GM08714 (cell line): Measurements from ENCODE around the gene VEGFC.
A peak's percentile ranks its signal among the peaks of the same experiment; 100 is the strongest.

Source experiments
- H3K4me3 ChIP-seq: fragments of 200-500 bp; sonication (Bioruptor generic); 2 replicates; pipeline ENCODE4 v1.5.1; 2014; ENCODE audit warnings: mild to moderate bottlenecking, low read length, inconsistent platforms
- ZNF274 ChIP-seq: IDR thresholded peaks from 2 replicates; pipeline ENCODE4 v1.6.1; 2012; ENCODE audit warnings: mild to moderate bottlenecking, low read depth, low read length

Gene VEGFC

DNA sequence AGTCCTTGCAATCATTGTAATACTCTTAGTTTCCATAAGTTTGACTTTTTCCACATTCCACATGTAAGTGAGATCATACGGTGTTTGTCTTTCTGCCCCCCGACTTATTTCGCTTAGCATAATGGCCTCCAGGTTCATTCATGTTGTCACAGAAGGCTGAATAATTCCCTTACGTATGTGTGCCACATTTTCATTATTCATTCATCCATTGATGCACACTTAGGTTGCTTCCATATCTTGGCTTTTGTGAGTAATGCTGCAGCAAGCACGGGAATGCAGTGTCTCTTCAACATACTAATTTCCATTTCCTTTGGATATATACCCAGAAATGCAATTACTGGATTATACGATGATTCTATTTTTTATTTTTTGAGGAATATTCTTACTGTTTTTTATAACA, 22.0 kb upstream of the VEGFC start:
- TF ChIP-seq ZNF274 = no peak
- H3K4me3 ChIP-seq = no peak overlapping the region

DNA sequence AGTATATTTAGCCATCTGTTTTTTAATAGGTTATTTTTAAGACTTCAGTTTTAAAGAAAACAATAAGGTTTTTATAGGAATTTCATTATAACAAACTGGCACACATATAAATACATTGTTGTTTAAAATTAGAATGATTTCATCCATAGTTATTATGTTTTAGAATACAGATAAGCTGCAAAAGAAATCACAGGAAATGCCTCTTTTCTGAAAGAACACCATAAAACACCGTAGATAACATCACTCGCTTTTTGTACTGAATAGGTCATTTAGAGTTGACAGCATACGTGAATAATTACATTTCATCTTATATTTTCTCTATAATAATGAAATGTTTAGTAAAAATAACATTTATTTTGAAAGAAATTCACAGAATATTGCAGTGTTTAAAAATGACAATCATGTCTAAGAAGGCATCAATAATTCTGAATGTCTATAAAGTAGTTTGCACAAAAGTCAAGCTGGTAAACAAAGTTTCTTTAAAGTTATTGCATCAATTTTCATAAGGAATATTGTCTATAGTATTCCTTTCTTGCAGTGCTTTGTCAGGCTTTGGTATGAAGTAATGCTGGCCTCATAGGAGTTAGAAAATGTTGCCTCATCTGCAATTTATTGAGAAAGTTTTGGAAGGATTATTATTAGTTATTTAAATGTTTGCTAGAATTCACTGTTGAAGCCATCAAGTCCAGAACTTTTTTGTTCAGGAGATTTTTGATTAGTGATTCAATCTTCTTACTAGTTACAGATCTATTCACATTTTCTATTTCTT, 17.9 kb upstream of the VEGFC start:
- H3K4me3 ChIP-seq = no peak overlapping the region
- no peak for TF ChIP-seq ZNF274

DNA sequence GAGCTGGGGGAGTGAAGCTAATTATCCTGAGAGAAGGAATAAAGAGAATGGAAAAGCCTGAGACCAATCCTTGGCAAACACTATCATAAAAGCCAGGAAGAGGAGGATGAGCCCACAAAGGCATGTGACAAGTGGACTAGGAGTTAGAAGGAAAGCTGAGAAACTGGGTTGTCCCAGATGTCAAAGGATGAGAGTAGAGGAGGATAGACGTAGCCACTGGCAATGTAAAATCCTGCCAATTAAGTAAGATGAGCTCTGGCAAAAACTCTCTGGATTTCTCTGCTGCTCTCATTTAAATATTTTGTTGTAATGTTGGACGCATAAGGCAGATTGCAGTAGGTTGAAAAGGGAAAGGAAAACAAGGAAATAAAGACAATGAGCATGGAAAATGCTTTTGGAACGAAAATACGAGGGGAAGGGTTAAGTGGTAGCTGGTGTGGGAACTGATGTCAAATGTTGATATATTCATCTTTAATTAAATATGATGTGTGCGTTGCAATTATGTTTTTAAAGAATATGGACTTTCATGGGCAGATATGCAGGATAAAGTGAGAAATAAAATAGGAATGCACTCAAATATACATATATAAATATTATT, 14.2 kb upstream of the VEGFC start:
- TF ChIP-seq ZNF274 = no peak
- H3K4me3 ChIP-seq = no peak overlapping the region

DNA sequence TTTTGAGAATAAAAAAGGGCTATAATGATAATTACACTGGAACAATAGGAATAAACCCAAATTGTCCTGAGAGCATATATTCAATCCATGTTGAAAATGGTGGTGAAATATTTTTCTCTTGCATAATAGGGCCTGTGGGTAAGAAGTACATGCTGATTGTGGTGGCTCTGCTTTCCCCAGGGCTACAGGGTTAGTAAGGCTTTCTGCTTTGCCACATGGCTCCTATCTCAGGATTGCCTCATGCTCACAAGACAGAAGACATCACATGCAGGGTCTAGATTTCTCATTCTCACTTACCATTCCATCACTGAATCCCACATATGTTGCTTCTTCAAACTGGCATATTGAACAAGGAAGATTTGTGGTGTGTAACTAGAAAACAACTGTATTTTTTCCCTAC, 12.4 kb upstream of the VEGFC start:
- TF ChIP-seq ZNF274 = no peak
- H3K4me3 ChIP-seq = no peak overlapping the region

DNA sequence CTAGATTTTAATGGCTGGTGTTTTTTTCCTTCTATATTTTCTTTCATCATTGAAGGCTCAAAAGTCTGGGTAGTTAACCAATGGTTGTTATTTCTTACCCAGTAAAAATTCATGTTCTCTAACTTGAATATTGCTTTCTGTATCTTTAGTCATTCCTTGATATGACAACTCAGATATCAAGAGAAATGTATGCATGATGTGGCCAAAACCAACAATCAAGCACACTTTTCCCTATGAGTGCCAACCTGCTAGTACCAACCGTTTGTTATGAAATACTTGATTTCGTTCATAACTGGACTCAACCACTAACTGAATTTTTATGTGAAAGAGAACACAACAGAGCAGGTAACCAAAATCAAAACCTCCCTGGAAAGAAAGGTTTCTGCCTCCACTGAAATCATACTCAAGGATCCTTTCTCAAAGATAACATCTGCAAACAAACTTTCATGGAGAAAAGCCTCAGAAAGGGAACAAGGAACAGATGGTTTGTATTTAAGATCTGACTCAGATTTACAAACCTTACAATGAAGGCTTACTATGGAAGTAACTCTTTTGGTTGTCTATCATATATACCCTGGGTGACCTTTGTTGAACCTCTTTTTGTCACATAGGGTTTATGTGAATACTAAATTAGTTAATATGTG, 8.3 kb upstream of the VEGFC start:
- no peak for TF ChIP-seq ZNF274
- no peak overlapping the region for H3K4me3 ChIP-seq

DNA sequence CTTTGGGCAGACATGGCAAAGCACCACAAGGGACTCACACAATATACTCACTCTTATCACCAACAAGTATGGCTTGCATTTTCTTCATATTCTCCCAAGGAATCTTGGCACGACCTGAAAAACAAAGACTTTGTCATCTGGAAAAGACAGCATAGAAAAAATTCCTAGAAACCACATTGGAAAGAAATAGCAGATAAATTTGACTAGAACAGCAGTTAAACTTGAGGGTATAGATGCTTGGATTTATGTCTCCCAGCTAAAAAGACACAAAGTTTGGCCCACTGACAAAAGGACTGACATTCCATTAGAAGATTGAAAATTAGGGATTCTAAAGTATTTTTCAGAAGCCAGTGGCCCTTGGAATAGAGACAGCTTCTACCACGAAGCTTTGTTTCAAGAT, 6.9 kb upstream of the VEGFC start:
- H3K4me3 ChIP-seq = no peak overlapping the region
- no peak for TF ChIP-seq ZNF274

DNA sequence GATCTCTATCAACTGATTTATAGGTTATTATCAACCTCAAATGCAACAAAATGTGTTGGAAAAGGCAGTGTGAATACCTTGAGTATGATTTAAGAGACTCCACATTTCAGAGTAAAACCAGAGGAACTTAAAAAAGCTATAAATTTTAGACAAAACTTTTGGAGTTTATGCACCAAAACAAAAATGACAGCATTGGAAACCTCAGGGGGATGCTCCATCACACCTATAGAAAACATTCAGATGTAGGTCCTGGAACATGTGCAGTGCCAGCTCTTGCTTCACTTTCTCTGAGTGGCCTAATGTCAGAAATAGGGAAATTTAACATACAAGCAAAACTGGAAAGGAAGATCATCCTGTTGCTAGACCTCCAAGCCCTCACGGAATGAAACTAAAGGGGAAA, 5.8 kb upstream of the VEGFC start:
- TF ChIP-seq ZNF274 = no peak
- no peak overlapping the region for H3K4me3 ChIP-seq

DNA sequence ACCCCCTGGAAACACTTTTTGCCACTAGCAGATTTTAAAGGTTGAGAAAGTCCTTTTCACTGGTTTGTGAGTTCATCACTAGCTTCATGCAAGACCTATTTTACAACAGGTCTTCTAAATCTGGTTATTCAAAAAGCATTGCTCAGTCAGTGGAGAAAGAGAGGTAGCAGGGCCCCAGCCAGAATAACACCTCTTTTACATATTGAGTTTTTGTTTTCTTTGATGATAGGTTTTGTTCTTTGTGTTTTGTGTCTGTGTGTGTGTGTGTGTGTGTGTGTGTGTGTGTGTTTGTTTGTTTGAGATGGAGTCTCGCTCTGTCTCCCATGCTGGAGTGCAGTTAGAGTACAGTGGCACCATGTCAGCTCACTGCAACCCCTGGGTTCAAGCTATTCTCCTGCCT, 2.7 kb upstream of the VEGFC start:
- H3K4me3 ChIP-seq = no peak overlapping the region
- TF ChIP-seq ZNF274 = no peak

DNA sequence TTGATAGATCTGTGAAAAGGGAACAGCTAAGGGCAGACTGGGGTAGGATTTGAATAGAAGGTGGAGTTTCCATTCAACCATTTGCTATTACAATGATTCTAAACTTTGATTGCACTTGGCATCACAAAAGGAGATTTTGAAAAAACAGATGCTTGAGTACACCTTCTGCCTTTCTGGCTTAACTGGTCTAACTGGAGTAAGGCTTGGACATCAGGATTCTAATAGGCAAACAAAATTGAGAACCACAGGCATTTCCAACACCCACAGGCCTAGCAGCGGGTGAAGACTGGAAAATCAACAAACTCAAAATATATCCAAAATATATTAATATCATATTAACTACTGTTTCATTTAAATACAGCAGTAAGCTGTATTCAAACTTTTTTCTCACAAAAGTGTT, 1.9 kb upstream of the VEGFC start:
- no peak for TF ChIP-seq ZNF274
- no peak overlapping the region for H3K4me3 ChIP-seq

DNA sequence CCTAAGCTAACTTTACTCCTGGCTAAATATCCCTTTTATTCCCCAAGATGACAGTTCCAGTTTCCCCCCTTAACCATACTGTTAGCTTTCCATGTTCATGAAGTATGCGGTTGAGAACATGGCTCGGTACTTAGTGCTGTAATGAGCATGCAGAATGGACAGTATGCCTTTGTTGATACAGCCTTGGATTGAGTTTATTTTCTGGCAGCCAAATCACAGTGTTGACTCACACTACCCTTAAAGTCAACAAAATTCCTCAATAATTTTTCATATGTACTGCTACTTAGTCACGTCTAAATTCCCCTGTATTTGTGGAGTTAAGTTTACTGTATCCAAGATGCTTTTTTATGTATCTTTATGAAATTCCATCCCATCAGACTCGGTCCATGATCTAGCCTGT, 1.4 kb upstream of the VEGFC start:
- TF ChIP-seq ZNF274 = no peak

DNA sequence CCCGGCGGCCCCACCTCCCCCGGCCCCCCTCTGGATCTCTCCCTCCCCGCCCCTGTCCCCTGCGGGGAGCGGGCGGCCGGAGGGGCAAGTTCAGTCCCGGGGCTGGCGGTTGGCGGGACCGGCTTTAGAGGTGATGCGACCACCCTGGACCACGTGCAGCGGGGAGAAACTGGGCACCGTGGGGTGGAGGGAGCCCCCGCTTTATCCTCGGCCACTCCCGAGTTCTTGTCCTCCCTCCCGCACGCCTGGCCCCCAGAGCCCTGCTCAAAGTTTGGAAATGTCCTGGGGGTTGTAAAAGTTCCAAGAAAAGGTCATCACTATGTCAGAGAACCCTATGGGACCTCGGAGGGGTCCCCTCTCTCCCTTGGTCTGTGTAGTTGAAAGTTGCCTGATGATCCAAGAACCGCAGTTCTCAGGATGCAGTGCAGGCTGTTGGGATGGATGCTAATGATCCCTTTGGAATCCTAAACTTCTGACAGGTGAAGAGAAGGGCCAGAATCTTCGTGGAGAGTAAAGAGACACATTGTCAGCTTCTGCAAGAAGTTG, 411 bp upstream of the VEGFC start:
- no peak for TF ChIP-seq ZNF274
- no peak overlapping the region for H3K4me3 ChIP-seq

More for the DNA sequence above, 1.4 kb upstream of the VEGFC start:
- no peak overlapping the region for H3K4me3 ChIP-seq

DNA sequence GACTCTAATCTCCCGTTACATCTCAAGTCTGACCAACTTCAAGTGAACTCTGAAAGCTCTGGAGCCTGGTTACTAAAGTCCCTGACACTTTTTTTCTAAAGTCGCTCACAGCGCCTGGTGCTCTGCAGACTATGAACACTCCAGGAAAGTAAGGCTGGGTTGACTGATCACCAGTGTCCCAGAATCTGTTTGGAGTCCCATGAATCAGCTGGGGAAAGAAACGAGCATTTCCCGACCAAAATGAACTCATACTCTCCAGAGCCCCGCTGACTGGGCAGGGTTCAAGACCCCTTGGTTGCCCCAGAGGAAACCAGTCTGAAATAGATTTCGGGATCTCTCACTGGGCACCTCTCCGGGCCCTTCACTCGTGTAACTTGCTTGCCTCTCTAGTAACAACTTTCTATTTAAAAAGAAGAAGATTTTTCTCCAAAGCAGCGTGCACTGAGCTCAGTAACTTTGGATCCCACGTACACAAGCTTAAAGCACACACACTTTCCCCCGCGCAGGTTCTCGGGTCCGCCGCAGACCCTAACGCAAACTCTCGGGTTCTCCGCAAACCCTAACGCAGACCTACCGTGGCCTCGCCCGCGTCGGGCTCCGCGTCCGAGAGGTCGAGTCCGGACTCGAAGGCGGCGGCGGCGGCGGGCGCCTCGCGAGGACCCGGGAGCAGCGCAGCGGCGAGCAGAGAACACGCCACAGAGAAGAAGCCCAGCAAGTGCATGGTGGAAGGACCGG, 964 bp downstream of the VEGFC start:
- TF ChIP-seq ZNF274 = no peak
- peak overlapping the region; percentile 42 for H3K4me3 ChIP-seq

DNA sequence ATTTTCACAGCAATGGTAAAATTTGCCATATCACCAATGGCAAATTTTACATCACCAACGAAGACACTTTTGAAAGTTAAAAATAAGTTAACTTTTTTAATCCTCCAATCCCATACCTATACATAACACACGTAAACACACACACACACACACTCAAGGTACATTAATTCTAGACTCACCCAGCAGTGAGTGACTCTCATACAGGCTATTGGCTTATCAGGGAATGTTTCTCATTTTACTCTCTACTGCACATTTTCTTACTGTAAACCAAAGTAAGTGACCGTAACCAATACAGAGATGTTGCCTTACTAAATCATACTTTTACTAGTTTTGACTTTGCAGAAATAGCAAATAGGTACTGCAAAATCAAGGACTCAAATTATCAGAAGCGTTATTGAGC, 2.3 kb downstream of the VEGFC start:
- no peak for TF ChIP-seq ZNF274
- no peak overlapping the region for H3K4me3 ChIP-seq

DNA sequence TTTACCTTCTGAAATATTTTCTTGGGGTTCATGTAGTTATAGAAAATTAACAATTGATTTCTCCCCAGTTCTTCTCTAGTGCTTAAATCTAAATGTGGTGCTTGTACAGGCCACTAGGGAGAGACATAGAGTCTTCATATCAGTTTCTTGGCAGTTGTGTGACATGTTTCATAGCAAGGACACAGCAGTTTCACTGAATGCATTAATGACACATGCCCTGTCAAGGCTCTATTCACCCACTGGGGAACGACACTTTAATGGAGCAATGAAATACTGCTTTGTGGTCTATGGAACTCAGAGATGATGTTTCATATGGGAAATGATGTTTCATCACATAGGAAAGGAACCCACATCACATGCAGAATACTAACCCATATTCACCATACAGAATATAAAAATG, 2.8 kb downstream of the VEGFC start:
- TF ChIP-seq ZNF274 = no peak
- H3K4me3 ChIP-seq = no peak overlapping the region

DNA sequence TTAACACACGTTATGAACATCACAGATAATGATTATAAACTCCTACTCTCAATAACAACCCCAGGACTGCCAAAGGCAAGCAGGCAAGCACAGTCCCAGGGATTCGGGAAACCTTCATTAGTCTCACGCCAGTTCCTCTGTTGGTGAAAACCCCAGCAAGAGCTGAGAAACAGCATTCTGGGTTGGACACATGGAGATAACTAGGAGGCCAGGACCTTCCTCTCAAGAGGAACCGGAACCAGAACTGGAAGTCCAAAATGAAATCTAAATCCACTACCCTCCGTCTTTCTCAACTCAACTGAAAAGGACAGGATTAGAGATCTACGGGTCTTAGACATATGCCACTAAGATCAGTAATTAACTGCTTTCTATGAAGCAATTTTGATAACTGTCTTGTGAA, 3.8 kb downstream of the VEGFC start:
- no peak overlapping the region for H3K4me3 ChIP-seq
- no peak for TF ChIP-seq ZNF274
